H54 (cell line): ENCODE results near the gene FLYWCH1.
A peak's percentile ranks its signal among the peaks of the same experiment; 100 is the strongest.

ENCODE experiments used
- DNase-seq: peaks from one replicate; pipeline ENCODE4 v3.0.0; 2011; ENCODE audit warnings: low spot score, mixed read lengths; ENCODE audit not compliant: insufficient read length
- FAIRE-seq: peaks from 3 replicates; lab custom pipeline; 2011; peaks lifted over from hg19 to GRCh38; lab: Jason Lieb, UNC
- POLR2A ChIP-seq: IDR thresholded peaks from 2 replicates; pipeline ENCODE4 v1.6.1; 2011; ENCODE audit warnings: low read depth, mild to moderate bottlenecking, low read length

FLYWCH1 gene

GRCh38 chr16:2955779-2956578, 44.2 kb downstream of the FLYWCH1 start:
- no peak for FAIRE-seq
- no peak for TF ChIP-seq POLR2A
- no peak for DNase-seq

- TF ChIP-seq POLR2A: no peak
- DNase-seq: no peak
- no peak for FAIRE-seq
Observed at GRCh38 chr16:2956579-2956956, 44.8 kb downstream of the FLYWCH1 start.

GRCh38 chr16:2959206-2959605, 47.5 kb downstream of the FLYWCH1 start:
- no peak for TF ChIP-seq POLR2A
- FAIRE-seq: no peak
- DNase-seq: no peak

- no peak for FAIRE-seq
- no peak for TF ChIP-seq POLR2A
- no peak for DNase-seq
Observed at GRCh38 chr16:2960183-2961010, 48.7 kb downstream of the FLYWCH1 start.

GRCh38 chr16:2962334-2963073, 50.8 kb downstream of the FLYWCH1 start:
- DNase-seq: no peak
- no peak for TF ChIP-seq POLR2A
- no peak for FAIRE-seq

- no peak for FAIRE-seq
- TF ChIP-seq POLR2A: no peak
- no peak for DNase-seq
Observed at GRCh38 chr16:2963074-2963722, 51.5 kb downstream of the FLYWCH1 start.

GRCh38 chr16:2963723-2964474, 52.2 kb downstream of the FLYWCH1 start, which contains the start of gene KREMEN2:
KREMEN2 (plus strand) TSS chr16:2964275; CDS start chr16:2964521, 246 bp downstream.
- no peak for TF ChIP-seq POLR2A
- FAIRE-seq: no peak

GRCh38 chr16:2964475-2965336, 53.0 kb downstream of the FLYWCH1 start:
- no peak for FAIRE-seq
- peak; percentile 97 for DNase-seq
- no peak for TF ChIP-seq POLR2A

More at GRCh38 chr16:2963723-2964474, 52.2 kb downstream of the FLYWCH1 start, which contains the start of gene KREMEN2:
- DNase-seq: peak; percentile 95

GRCh38 chr16:2966043-2966807, 54.5 kb downstream of the FLYWCH1 start:
- no peak for TF ChIP-seq POLR2A
- no peak for DNase-seq
- no peak for FAIRE-seq

- no peak for TF ChIP-seq POLR2A
- FAIRE-seq: no peak
- no peak for DNase-seq
Observed at GRCh38 chr16:2966808-2967191, 55.1 kb downstream of the FLYWCH1 start.

- no peak for FAIRE-seq
- DNase-seq: no peak
- no peak for TF ChIP-seq POLR2A
Observed at GRCh38 chr16:2967211-2967631, 55.5 kb downstream of the FLYWCH1 start.
